A549 treated with Hydrocortisone at 1 μM for 4 hours (cell line): Measurements from ENCODE around the gene TMEM225. TPM values are rescaled to one million over a fixed set of nuclear protein-coding genes. Genes with fewer than 3 reads are reported as not detected.

ENCODE experiments used
- total RNA-seq: library from RNA; stranded (reverse); fragments of 200-300 nt; extraction: Qiagen RNA extraction; gene quantifications from 5 replicates; pipeline ENCODE4 v1.2.3, GENCODE V29; 2022

Gene TMEM225, protein sequence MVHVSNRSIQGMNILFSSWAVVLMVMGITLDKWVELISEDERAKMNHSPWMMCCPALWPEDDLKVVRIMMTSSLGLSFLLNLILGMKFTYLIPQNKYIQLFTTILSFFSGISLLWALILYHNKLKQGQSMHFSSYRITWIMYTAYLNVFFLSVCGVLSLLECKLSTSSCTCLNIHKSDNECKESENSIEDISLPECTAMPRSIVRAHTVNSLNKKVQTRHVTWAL
- total RNA-seq, result not detected in 5 replicates

GRCh38 chr11:123885570-123885969 lies at the start of gene TMEM225:
Gene TMEM225, minus strand, starts transcription at chr11:123885670. Its CDS starts 245 bp downstream, at chr11:123885425.

DNA sequence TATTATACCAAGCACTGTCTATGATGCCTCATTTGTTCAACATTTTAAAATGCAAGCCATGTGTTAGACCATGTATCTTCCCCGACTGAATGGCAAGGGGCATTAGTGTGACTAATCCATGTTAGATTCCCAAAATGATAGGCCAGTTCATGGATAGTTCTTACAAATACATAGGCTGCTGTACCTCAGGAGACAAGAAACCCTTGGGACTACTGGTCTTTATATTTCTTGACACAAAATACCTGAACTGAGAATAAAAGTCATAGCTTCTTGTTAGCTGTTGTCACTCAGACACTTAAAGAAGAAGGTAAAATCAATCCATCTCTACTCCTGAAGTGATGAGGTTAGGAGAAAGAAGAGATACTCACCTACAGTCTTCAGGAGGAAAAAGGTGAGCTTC lies 16.4 kb upstream of the TMEM225 start, which contains the start of gene OR8D4:
Gene OR8D4 (plus strand): TSS at position 301 of the 400 bp plus-strand sequence. CDS start 4,265 bp downstream, outside the sequence.

Other genes with a start within 250 kb of the TMEM225 start
- gene SCN3B, start 231.0 kb downstream of the TMEM225 start, total RNA-seq, result 0.10 to 0.16 TPM (median 0.14 TPM) in 5 replicates
- 8.7 to 10.4 TPM (median 9.6 TPM) in 5 replicates for gene ZNF202, start 144.0 kb downstream of the TMEM225 start, total RNA-seq
- not detected in 5 replicates for gene OR6X1, start 131.2 kb downstream of the TMEM225 start, total RNA-seq
- not detected in 5 replicates for gene OR6M1, start 79.3 kb downstream of the TMEM225 start, total RNA-seq
- not detected in 5 replicates for gene OR8D4, start 16.5 kb upstream of the TMEM225 start, total RNA-seq
- gene OR4D5, start 53.9 kb upstream of the TMEM225 start, total RNA-seq, result not detected in 5 replicates
- not detected in 5 replicates for gene OR6T1, start 58.2 kb upstream of the TMEM225 start, total RNA-seq
- gene OR10S1, start 92.1 kb upstream of the TMEM225 start, total RNA-seq, result not detected in 5 replicates
- not detected in 5 replicates for gene OR10G6, start 109.5 kb upstream of the TMEM225 start, total RNA-seq
- not detected in 5 replicates for gene OR10G4, start 127.3 kb upstream of the TMEM225 start, total RNA-seq
- gene OR10G9, start 137.3 kb upstream of the TMEM225 start, total RNA-seq, result not detected in 5 replicates
- gene OR10G8, start 141.1 kb upstream of the TMEM225 start, total RNA-seq, result not detected in 5 replicates
- gene OR10G7, start 155.7 kb upstream of the TMEM225 start, total RNA-seq, result not detected in 5 replicates
- gene VWA5A, start 229.8 kb upstream of the TMEM225 start, total RNA-seq, result 0.09 to 0.28 TPM (median 0.24 TPM) in 5 replicates